ENCODE measurements around the gene PBRM1.
A peak's percentile ranks its signal among the peaks of the same experiment; 100 is the strongest.
"Not testable (repeated sequence)": the region's sequence is repeated elsewhere in the genome, so short reads cannot be mapped to it uniquely, and the experiment has no call there.

The PBRM1 gene

DNA sequence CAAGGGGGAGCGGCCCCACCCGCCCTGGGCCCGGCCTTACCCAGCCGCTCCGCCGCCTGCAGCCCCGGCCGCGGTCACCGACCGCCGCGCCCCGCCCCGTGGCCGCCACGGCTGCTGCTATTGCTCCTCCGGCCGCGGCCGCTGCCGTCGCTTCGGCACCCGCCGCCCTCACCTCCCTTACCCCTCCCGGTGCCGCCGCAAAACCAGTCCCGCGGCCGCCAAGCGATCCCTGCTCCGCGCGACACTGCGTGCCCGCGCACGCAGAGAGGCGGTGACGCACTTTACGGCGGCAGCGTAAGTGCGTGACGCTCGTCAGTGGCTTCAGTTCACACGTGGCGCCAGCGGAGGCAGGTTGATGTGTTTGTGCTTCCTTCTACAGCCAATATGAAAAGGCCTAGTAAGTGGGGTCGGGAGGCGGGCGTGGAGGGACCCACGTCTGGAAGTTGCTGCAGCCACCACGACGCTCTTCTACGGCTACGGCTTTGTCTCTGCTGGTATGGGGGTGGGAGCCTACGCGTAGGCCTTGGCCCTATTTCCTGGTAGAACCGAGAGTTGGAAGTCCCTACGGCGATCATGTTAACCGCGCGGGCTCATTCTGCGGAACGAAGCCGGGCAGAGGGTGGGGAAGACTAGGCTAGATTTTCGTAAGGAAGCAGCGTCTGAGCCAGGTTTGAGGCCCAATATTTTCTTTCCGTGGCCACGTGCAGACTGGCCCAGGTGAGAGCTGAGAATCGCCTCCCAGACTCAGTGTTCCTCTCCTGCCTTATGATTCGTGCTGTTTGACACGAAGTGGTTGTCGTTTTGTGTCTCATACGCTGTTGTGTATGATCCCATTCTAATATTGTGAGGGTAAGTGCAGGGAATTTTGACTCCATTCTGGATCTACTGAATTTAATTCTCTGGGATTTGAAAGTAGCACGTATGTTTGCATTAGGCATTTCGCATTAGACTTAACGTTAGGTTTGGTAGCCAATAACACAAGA, at the start of gene PBRM1, which contains the start of gene GNL3:
TSS of gene PBRM1 (minus strand) at position 205 of the 983 bp plus-strand sequence.
TSS of gene GNL3 (plus strand) at position 324 of the 983 bp plus-strand sequence. CDS start at position 385, 61 bp downstream.
- peak; percentile 93 for DNase-seq (ENCODE audit: low spot score)

GRCh38 chr3:52733256-52733891, 47.7 kb upstream of the PBRM1 start:
- DNase-seq (ENCODE audit: low spot score): no peak

GRCh38 chr3:52731590-52731989, 45.9 kb upstream of the PBRM1 start:
- no peak for DNase-seq (ENCODE audit: low spot score)

DNA sequence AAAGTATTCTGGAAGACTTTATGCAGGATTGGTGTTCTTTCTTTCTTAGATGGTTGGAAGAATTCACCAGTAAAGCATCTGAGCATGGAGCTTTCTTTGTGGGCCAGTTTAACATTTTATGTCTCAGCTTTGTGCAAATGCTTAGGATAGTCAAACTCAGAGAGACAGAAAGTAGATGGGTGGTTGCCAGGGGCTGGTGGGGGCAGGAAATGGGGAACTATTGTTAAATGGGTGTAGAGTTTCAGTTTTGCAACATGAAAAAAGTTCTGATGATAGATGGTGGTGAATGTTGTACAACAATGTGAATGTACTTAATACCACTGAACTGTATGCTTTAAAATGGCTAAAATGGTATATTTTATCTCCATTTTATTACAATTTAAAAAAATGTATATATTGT, 45.0 kb upstream of the PBRM1 start:
- no peak for DNase-seq (ENCODE audit: low spot score)

DNA sequence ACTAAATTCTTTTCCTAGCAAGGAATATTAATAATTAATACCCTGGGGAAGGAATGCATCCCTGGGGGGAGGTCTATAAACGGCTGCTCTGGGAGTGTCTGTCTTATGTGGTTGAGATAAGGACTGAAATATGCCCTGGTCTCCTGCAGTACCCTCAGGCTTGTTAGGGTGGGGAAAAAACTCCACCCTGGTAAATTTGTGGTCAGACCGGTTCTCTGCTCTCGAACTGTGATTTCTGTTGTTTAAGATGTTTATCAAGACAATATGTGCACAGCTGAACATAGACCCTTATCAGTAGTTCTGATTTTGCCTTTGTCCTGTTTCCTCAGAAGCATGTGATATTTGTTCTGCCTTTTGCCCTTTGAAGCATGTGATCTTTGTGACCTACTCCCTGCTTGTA, 43.0 kb upstream of the PBRM1 start:
- DNase-seq (ENCODE audit: low spot score): not testable (repeated sequence)

GRCh38 chr3:52724511-52724910, 38.8 kb upstream of the PBRM1 start:
- DNase-seq (ENCODE audit: low spot score): no peak

DNA sequence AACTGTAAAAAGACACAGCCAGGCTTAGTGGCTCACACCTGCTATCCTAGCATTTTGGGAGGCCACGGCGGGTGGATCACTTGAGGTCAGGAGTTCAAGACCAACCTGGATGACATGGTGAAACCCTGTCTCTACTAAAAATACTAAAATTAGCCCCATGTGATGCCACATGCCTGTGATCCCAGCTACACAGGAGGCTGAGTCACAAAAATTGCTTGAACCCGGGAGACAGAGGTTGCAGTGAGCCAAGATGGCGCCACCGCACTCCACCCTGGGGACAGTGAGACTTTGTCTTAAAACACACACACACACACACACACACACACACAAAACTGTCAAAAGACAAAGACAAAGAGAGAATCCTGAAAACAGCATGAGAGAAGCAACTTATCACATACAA, 38.2 kb upstream of the PBRM1 start:
- DNase-seq (ENCODE audit: low spot score): no peak

GRCh38 chr3:52722491-52722890, 36.8 kb upstream of the PBRM1 start:
- no peak for DNase-seq (ENCODE audit: low spot score)

DNA sequence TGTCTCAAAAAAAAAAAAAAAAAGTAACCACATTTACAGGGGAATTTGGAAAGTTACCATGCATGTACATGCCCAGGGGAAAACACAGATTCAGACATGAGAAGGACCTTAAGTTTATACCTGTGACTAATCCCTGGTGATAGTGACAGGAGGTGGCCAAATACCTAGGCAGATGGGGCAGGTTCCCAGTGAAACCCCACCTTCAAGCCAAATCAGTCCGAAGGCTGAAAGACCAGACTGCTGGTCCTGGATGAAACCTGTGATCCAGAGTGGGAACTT, 36.0 kb upstream of the PBRM1 start:
- no peak for DNase-seq (ENCODE audit: low spot score)

DNA sequence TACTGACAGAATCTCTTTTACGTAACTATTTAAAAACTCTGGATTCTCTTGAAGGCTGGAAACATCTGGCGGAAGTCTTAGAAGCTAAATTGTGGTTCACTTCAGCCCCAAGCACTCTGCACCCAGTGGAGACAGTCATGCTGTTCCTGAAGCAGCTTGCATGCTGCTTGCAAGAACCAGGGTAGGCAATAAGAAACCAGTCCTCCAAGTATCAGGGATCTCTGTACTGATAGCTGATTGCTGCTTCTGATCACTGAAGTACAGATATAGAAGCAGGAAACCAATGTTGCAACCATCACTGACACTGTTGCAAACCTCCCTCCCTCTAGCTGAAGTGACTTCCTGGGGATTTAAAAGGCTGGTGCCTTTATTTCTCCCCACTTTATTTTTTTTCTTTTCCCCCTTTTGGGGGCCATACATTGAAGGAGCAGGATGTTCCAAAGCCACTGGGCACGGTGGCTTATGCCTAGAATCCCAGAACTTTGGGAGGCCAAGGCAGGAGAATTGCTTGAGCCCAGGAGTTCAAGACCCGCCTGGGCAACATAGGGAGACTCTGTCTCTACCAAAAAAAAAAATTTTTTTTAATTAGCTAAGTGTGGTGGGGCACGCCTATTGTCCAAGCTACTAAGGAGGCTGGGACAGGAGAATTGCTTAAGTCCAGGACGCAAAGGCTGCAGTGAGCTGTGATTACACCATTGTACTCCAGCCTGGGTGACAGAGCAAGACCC, 35.5 kb upstream of the PBRM1 start:
- peak; percentile 12 for DNase-seq (ENCODE audit: low spot score)

GRCh38 chr3:52719618-52720017, 33.9 kb upstream of the PBRM1 start:
- DNase-seq (ENCODE audit: low spot score): no peak

GRCh38 chr3:52715714-52716305, 30.1 kb upstream of the PBRM1 start:
- DNase-seq (ENCODE audit: low spot score): no peak

- no peak for DNase-seq (ENCODE audit: low spot score)
Observed at GRCh38 chr3:52714335-52715302, 28.9 kb upstream of the PBRM1 start.

- no peak for DNase-seq (ENCODE audit: low spot score)
Observed at GRCh38 chr3:52712291-52713212, 26.8 kb upstream of the PBRM1 start.

- DNase-seq (ENCODE audit: low spot score): no peak
Observed at GRCh38 chr3:52710512-52710911, 24.8 kb upstream of the PBRM1 start.

- DNase-seq (ENCODE audit: low spot score): no peak
Observed at GRCh38 chr3:52707585-52707984, 21.9 kb upstream of the PBRM1 start.

DNA sequence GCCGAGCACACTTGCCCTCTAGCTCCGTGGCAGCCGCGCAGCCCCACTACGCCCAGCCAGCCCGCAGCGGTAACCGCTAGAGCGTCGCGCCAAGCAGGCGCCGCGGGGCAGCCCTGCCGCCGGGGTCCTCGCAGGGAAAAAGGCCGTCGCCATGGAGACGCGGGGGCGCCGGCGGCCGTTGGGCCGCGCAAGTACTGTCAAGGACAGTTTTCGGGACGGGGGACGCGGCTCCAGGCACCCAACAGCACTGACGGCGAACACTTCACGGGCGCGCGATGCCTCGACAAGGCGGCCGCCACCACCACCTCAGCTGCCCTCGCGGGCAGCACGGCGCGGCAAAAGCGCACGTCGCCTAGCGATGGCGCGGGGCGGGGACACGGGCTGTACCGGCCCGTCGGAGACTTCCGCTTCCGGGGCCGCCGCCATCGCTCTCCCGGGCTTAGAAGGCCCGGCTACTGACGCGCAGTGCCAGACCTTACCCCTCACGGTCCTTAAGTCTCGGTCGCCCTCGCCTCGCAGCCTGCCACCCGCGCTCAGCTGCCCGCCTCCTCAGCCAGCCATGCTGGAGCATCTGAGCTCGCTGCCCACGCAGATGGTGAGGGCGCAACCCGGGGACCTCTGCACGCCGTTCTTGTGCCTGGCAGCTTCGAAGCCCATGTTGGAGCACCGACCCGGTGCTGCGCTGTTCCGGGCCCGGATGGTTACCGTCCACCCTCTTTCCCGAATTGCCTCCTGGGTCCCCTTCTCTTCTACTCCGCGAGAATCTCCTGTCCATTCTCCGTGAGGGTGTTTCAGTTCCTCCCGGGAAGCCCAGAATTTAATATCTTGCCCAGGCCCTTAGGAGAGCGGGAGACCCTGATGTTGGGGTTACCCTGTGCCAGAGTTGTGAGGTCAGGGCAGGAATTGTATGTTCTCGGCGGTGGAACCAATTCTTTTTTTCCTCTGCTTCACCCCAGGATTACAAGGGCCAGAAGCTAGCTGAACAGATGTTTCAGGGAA, 20.3 kb upstream of the PBRM1 start, which contains the start of the genes GLT8D1 and SPCS1:
TSS of gene GLT8D1 (minus strand) at position 104 of the 999 bp plus-strand sequence. CDS start 5,331 bp downstream, outside the sequence.
TSS of gene SPCS1 (plus strand) at position 419 of the 999 bp plus-strand sequence. CDS start at position 560, 141 bp downstream.
- DNase-seq (ENCODE audit: low spot score): peak; percentile 78

GRCh38 chr3:52705438-52705687, 19.6 kb upstream of the PBRM1 start:
- no peak for DNase-seq (ENCODE audit: low spot score)
